Stimulated activated CD8-positive, alpha-beta memory T cell treated with anti-CD3 and anti-CD28 coated beads, Interleukin-7, amount 100 ng/mL, for 1 hour (primary cell): ENCODE measurements around the gene CADPS2.

ENCODE experiments used
- DNase-seq, 2 donors: peaks; one replicate each; pipeline ENCODE4 v3.0.0-alpha.2; 2020; ENCODE audit warnings: low read depth in 2 of 2

The CADPS2 gene

GRCh38 chr7:122768827-122769226 lies 117.4 kb downstream of the CADPS2 start:
- no peak for DNase-seq

DNA sequence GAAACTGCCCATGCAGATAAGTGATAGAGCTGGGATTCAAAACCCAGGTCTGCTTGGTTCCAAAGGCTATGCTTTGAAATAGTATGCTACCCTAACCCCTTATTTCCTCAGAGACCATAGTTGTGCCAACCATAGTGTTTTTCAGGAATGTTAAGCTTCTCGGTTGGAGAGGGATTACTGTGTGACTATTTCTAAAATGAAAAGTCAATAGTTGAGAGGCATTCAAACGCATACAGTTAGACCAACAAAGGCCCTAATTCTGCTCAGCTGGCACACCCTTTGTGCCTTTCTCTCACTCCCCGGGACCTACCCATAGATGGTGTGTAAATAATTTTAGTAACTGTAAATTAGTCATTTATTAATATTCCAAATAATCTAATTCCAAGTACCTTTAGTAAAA lies 118.9 kb downstream of the CADPS2 start:
- no peak for DNase-seq

GRCh38 chr7:122766593-122766992 lies 119.7 kb downstream of the CADPS2 start:
- DNase-seq, result no peak

GRCh38 chr7:122764902-122765301 lies 121.4 kb downstream of the CADPS2 start:
- DNase-seq, result no peak

DNA sequence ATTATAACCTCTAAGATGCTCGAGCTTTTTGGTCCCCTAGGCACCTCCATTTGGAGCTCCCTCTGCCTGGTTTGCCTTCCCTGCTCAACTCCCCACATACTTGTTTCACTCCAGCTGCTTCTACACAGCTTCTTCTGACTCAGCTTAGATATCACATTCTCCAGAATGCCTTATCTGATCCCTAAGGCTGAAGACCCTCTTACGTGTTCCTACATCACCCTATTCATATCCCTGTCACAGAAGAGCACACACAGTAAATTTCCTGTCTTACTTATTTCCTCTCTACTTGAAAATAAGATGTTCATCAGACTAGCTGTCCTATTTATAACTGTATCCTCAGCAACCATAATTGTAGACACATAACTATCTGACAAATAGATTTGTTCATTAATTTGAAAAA lies 122.2 kb downstream of the CADPS2 start:
- DNase-seq, result no peak

GRCh38 chr7:122762071-122762470 lies 124.2 kb downstream of the CADPS2 start:
- no peak for DNase-seq

DNA sequence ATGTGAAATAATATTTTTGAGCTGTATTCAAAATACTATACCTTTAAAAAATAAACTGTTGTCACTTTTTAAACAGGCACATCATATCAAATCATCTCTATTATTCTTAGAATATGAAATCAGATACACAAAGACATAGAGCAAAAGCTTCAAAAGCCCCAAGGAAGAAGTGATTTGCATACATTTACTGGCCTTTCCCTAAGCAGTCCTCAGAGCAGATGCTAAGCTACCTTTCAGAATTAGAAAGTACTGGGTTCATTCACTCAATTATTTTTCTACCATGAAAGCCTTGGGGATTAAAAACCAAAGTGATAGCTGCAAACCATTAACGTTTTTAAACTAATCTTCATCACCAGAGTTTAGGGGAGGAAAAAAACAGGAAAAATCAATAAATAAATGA lies 127.8 kb downstream of the CADPS2 start:
- no peak for DNase-seq

DNA sequence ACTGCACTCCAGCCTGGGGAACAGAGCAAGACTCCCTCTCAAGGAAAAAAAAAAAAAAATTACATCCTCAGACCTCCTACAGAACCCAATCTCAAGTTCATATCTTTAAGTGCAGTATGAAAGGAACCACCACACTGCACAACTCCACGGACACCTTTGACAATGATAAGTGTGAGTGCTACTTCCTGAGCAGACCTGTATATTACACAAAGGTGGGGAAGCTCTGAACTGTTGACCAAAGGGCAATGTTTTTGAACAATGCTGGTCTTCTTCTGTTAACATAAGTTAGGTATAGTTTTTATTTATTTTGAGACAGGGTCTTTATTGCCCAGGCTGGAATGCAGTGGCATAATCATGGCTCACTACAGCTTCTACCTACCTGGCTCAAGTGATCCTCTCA lies 129.4 kb downstream of the CADPS2 start:
- no peak for DNase-seq

- DNase-seq, result no peak
Measured at GRCh38 chr7:122755696-122756095, 130.6 kb downstream of the CADPS2 start.

DNA sequence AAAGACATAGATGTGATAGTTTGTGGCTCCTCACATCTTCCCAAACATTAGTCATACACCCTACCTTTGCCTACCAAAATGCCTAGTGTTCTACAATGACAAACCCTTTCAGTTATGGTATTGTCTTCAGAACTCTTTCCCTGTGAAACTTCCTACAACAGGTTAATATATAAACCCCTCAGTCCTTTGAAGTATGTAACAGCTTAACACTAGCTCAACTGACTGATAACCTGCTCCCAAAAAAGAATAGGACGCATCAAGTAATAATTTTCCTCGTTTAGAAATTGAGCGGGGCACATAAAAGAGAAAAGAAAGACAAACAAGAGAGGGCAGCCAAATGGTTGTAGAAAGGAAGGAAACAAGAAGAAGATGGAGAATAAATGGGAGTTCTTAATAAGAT lies 133.7 kb downstream of the CADPS2 start:
- DNase-seq, result no peak

DNA sequence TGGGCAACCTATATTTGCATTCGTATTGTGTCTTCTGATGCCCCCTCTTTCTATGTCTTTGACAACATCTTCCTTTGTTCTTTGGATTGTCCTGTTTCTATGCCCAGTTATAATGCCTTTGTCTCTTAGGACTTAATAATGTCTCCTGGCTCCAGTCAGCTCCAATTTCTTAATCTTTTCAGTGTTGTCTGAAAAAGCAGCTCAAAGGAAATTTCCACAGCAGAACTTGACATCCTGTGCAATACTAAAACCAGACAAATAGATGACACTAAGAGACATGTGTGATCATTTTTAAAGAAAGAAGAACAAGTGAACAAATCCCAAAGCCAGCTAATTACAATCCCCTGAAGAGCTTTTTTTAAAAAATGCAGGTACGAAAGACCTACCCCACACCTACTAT lies 135.9 kb downstream of the CADPS2 start:
- no peak for DNase-seq

DNA sequence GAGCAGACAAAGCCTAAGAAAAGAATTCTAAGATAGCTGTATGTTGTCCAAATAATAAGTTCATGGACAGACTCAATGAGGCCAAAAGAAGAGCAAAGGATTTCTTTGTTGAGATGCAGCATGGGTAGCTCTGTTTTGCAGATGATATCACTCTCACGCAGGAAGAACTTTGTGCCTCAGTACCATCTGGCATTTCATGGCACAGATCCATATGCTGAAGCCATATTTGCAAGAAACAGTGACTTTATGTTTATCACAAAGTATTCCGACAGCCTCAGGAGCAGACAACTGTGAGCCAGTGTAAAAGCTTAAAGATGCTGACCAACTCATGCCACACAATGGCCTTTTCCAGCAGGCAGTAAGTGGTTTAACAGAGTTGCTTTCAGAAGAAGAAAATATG lies 138.1 kb downstream of the CADPS2 start:
- DNase-seq, result no peak

- no peak for DNase-seq
Measured at GRCh38 chr7:122746948-122747347, 139.3 kb downstream of the CADPS2 start.

GRCh38 chr7:122743211-122743610 lies 143.0 kb downstream of the CADPS2 start:
- no peak for DNase-seq

DNA sequence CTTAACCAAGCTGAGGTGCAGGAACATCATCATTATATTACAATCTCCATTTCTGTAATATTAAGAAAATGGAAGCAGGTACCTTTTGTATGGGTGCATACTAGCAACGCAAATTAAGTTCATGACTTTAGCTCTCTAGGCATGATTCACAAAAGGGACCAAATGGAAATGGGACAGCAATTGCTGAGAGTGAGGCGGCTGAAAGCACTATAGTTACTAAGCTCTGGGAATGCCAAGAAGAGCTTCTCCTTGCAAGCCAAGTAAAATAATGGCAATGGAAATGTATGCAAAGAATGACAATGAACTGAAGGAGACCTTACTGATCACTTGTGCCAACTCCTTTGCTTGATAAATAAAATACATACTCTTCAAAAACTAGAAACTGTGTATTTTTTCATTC lies 147.3 kb downstream of the CADPS2 start:
- DNase-seq, result no peak

- no peak for DNase-seq
Measured at GRCh38 chr7:122736183-122736582, 150.1 kb downstream of the CADPS2 start.

DNA sequence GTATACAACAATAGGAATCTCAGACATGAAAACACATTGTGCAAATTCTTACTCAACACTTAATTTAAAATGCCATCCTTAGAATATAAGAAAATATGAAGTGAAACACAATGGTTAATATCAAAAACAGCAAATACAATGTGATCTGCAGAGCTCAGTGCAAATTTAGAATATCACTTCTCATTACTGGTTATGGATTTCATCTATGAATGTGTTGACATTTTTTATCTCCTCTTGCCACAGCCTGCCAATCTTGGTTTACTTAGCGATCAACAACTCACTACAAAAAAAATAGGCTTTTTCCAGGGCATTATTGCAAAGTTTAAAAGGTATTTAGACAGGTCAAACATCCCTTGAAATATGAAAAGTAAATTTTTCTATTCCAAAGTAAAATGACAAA lies 158.5 kb downstream of the CADPS2 start:
- DNase-seq, result no peak

DNA sequence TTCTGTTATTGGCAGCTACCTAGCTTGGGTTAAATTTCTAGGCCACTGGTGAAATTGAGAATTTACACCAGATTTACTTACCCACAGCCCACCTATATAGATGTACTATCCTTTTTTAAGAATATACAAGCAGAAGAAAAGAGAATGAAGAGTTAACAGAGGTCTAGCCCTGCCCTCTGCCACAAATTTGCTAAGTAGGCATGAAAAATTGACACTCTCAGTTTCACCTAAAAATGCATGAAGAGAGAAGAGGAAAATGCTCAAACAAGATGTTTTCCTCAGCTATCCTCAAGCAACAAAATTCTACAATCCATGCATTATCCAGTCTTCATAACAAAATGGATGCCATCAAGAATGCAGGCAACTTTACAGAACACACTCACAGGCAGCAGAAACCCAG lies 158.9 kb downstream of the CADPS2 start:
- DNase-seq, result no peak

DNA sequence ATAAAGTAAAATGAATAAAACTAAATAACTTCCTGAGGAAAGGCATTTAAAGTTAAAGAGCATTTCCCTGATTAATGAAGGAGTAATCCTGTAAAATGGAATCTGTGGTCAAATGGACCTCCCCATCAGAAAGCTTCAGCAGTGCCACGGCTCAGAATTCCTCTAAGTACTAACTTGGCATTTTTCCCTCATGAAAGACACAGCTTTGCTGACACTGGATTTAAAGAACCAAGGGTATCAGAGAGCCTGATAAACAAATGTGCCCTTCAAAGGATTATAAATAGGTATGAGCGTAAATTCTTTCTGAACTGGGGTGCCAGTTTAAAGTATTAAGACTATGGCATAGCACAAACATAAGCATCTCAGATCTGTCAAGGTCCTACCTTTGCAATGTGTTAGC lies 159.4 kb downstream of the CADPS2 start:
- no peak for DNase-seq

- no peak for DNase-seq
Measured at GRCh38 chr7:122724366-122724765, 161.9 kb downstream of the CADPS2 start.

DNA sequence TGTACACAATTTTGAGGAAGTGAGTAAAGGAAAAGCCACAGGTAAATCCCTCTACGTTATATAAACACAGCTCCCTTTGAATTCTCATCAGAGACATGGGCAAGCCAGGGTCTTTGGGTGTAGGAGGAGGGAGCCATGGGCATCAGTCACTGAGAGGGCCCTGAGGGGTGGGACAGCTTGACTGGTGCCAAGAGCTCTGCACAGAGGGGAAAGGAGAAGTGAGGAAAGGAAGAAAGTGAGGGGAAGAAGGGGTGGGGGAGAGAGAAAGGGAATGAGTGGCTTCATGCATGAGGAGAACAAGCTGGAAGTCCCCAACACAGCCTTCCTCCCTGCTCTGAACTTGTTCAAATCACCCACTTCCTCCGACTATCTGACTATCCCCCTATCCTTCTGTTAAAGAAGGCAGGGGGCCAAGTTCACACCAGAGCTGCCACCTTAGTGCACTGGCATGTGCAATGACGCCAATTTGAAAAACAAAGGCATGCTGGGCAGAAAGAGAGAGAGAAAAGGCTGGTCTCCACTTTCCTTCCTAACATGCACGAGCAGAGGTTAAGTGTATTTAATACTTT lies 167.2 kb downstream of the CADPS2 start:
- DNase-seq, result no peak

- no peak for DNase-seq
Measured at GRCh38 chr7:122717356-122718089, 168.7 kb downstream of the CADPS2 start.

GRCh38 chr7:122715183-122715582 lies 171.1 kb downstream of the CADPS2 start:
- DNase-seq, result no peak

DNA sequence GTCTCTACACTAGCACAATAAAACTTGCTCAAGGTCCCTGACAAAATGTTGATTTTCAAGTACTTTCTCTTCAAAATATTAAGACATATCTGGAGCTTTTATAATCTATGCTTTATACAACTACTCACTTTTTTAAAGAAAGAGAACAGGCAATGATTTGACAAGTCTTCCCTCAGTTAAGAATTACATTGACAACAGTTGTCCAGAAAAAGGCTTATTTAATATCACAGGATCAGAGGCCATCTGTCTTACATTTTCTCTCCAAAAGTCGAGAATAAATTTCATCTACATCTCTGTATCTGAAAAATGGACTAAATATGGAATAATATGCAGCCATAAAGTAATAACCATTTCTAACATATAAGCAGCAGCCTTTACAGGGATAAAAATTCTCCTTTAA lies 175.3 kb downstream of the CADPS2 start:
- DNase-seq, result no peak
